Upper lobe of left lung (tissue), 6 donors: ENCODE data around the gene SYT7. TPM values are rescaled to one million over a fixed set of nuclear protein-coding genes. Genes with fewer than 3 reads are reported as not detected.

Experiments
- ATAC-seq, 2 donors: fragments of 200-7000 bp; cut with Tn5 transposase; one replicate each; pipeline ENCODE4 v1.9.1; 2022; ENCODE audit warnings: mild to moderate bottlenecking in 2 of 2, moderate library complexity in 2 of 2; ENCODE audit not compliant: low FRiP score in 2 of 2
- DNase-seq, 2 donors: peaks; one replicate each; pipeline ENCODE4 v3.0.0-alpha.2; 2019 to 2020
- H3K27ac ChIP-seq, 4 donors: fragments of 200-600 bp; sonication (generic); one replicate each; pipeline ENCODE4 v1.5.1; 2016 to 2019
- H3K27me3 ChIP-seq, 4 donors: fragments of 200-600 bp; sonication (generic); one replicate each; pipeline ENCODE4 v1.5.1; 2017 to 2019
- H3K36me3 ChIP-seq, 4 donors: fragments of 200-600 bp; sonication (generic); one replicate each; pipeline ENCODE4 v1.5.1; 2016 to 2019
- H3K4me1 ChIP-seq, 4 donors: fragments of 200-600 bp; sonication (generic); one replicate each; pipeline ENCODE4 v1.5.1; 2018 to 2019
- H3K4me3 ChIP-seq, 4 donors: fragments of 200-600 bp; sonication (generic); one replicate each; pipeline ENCODE4 v1.5.1; 2017 to 2019; ENCODE audit warnings: mild to moderate bottlenecking in 2 of 4, moderate library complexity in 1 of 4
- H3K9me3 ChIP-seq, 4 donors: fragments of 200-600 bp; sonication (generic); one replicate each; pipeline ENCODE4 v1.5.1; 2018 to 2019
- EP300 ChIP-seq, 4 donors: sonication (generic); formaldehyde crosslinking; IDR thresholded peaks; one replicate each; pipeline ENCODE4 v1.5.1; 2017; ENCODE audit warnings: antibody characterized with exemption in 4 of 4, control low read depth in 2 of 4
- POLR2A ChIP-seq, 4 donors: fragments of 450-650 bp; IDR thresholded peaks; one replicate each; pipeline ENCODE4 v1.5.1; 2016 to 2017; ENCODE audit warnings: antibody characterized with exemption in 4 of 4, mild to moderate bottlenecking in 2 of 4
- POLR2AphosphoS5 ChIP-seq, 2 donors: sonication (generic); formaldehyde crosslinking; IDR thresholded peaks; one replicate each; pipeline ENCODE4 v1.5.1; 2017; ENCODE audit warnings: antibody characterized with exemption in 2 of 2
- WGBS, 2 donors: methylation state at CpG; one replicate each; pipeline ENCODE4 v1.1.5; 2017 to 2018; 5-methylcytosine and 5-hydroxymethylcytosine counted together
- total RNA-seq, 6 donors: library from RNA; depleted of rRNA in 4 of 6; stranded (reverse); fragments of >200 nt in 4 of 6; gene quantifications; one replicate each; pipeline versions ENCODE4 v1.1.0 to v1.2.1, GENCODE V29; 2016 to 2021
- TF ChIP-seq, protein P1 (sequence below), 6 experiments: fragments of 450-650 bp in 4 of 6; fragments of 200-600 bp in 2 of 6; sonication (generic) in 2 of 6; IDR thresholded peaks; one replicate each; pipeline ENCODE4 v1.5.1; 2016 to 2019; ENCODE audit warnings: antibody characterized with exemption in 6 of 6
- donor health status: DM: no; HTN: no; CAD: no; lungs with moderate emphysema.
- donor health status: DM: no; HTN: yes; CAD: no; lungs with severe emphysema.

SYT7 gene
- total RNA-seq, 6 donors from 2014 or later = 2.1 to 7.3 (median 4.9) TPM

DNA sequence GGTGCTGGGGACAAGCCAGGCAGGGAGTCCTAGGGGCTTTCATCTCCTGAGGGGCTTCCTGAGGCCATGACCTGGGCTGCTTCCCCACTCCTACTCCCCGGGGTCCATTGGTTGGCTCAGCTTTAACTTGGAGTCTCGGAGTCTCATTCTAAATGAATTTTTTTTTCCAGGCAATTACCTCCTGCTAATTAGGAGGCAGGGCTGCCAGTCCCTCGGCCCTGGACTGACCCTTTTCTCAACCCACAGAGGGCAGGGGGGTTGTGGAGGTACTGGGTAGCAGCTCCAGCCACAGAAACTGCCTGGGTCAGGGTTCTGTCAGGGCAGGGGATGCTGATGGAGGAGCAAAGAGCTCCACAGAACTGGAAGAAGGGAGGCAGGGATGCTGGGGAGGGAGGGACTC, 11.9 kb downstream of the SYT7 start:
- H3K9me3 ChIP-seq = no peaks in the 10 kb centered on the region
- WGBS, 2 donors = 57 to 58% methylated on average over 3 of the region's 3 CpGs
- peaks cover 0 to 6% (median 3%) of the 10 kb centered on the region in 4 donors for H3K4me1 ChIP-seq
- H3K36me3 ChIP-seq = no peaks in the 10 kb centered on the region
- DNase-seq (no peak), ATAC-seq (no peak)
- H3K27me3 ChIP-seq = peaks cover 0 to 6% (median 0%) of the 10 kb centered on the region in 4 donors
- no peak overlapping the region for H3K27ac ChIP-seq
- no peak for TF ChIP-seq POLR2A (IDR thresholded peaks at IDR 0.05)
- no peak for TF ChIP-seq POLR2AphosphoS5 (IDR thresholded peaks at IDR 0.05)
- TF ChIP-seq EP300 (IDR thresholded peaks at IDR 0.05) = no peak
- TF ChIP-seq, protein P1, sequence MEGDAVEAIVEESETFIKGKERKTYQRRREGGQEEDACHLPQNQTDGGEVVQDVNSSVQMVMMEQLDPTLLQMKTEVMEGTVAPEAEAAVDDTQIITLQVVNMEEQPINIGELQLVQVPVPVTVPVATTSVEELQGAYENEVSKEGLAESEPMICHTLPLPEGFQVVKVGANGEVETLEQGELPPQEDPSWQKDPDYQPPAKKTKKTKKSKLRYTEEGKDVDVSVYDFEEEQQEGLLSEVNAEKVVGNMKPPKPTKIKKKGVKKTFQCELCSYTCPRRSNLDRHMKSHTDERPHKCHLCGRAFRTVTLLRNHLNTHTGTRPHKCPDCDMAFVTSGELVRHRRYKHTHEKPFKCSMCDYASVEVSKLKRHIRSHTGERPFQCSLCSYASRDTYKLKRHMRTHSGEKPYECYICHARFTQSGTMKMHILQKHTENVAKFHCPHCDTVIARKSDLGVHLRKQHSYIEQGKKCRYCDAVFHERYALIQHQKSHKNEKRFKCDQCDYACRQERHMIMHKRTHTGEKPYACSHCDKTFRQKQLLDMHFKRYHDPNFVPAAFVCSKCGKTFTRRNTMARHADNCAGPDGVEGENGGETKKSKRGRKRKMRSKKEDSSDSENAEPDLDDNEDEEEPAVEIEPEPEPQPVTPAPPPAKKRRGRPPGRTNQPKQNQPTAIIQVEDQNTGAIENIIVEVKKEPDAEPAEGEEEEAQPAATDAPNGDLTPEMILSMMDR (IDR thresholded peaks at IDR 0.05) = no peak
- H3K4me3 ChIP-seq = no peak overlapping the region

DNA sequence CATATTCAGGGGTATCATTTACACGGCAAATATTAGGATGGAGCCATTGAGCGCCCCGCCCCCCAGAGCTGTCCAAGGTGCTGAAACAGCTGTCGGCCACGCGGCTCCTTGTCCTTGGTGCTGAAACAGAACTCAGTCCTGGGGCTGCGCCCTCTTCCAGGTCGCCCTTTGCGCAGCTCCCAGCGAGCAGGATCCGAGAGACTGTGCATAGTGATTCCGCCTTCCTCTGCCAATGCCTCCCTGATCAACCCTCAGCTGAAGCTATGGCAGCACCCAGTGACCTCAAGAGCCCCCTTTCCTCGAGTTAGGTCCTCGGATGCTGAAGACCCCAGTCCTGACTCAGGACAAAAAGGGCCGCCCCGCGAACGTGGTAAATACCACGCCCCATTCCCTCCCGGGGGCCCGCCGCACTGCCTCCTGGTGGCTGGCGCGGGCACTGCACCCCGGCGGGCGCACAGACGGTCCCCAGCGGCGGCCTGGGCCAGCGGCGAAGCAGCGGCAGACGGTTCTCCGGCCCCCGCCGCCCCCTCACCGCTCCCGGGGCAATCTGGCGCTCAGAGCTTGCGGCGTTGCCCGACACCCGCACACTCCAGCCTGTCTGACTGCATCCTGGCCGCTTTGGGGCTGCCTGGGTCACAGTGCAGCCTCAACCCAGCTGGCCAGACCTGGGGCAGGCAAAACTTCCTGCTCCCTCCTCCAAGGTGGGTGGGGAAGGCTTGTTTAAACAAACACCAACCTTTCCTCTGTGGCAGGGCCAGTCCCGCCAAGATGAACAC, 13.4 kb downstream of the SYT7 start:
- peak; percentile 69 to 88 for DNase-seq
- H3K36me3 ChIP-seq = no peaks in the 10 kb centered on the region

DNA sequence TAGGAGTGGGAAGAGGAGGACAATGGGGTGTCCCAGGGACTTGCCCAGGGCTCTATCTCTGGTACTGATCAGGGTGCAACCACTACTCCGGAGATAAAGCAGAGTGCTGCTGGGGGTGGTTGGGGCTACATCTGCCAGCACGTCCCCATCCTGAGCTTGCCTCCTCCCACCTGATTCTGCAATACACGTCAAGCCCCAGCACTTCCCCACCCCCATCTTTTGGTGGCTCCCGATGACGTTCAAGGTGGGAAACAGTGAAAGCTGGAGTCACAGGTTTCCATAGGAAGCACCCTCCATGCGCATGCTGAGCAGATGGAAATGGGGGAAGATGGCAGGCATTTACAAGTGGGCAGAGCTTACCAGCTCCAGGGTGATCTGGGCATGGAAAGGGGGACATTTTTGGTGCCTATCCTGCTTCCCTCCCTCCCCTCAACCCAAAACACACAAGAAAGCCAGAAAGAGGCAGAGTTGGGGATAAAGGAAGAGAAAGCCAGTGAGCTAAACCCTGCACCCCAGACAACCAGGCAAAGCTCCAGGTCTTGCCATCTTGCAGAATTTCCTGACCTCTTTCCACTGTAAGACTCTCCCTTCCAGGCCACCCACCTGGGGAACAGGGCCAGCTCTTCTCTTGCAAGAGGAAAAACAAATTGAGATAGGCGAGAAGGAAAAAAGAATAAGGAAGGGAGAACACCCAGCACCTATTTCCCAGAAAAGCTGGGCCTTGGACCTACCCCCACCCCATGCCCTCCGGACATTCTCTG, 15.8 kb downstream of the SYT7 start:
- TF ChIP-seq POLR2A (IDR thresholded peaks at IDR 0.05) (no peak), POLR2AphosphoS5 (IDR thresholded peaks at IDR 0.05) (no peak), EP300 (IDR thresholded peaks at IDR 0.05) (no peak)
- TF ChIP-seq, protein P1 (IDR thresholded peaks at IDR 0.05) = no peak
- no peak overlapping the region for H3K27ac ChIP-seq
- H3K4me3 ChIP-seq = no peak overlapping the region
- H3K4me1 ChIP-seq = peaks cover 0 to 6% (median 3%) of the 10 kb centered on the region in 4 donors
- peaks cover 0 to 6% (median 0%) of the 10 kb centered on the region in 4 donors for H3K27me3 ChIP-seq
- no peak for ATAC-seq
- H3K9me3 ChIP-seq = no peaks in the 10 kb centered on the region
- 50 to 60% methylated on average over 8 of the region's 8 CpGs for WGBS, 2 donors
- H3K36me3 ChIP-seq = no peaks in the 10 kb centered on the region
- DNase-seq = no peak

More for the DNA sequence above, 13.4 kb downstream of the SYT7 start:
- TF ChIP-seq EP300 (IDR thresholded peaks at IDR 0.05) (no peak), POLR2AphosphoS5 (IDR thresholded peaks at IDR 0.05) (peak in 1 of 2 donors; percentile 51), POLR2A (IDR thresholded peaks at IDR 0.05) (no peak)
- TF ChIP-seq, protein P1 (IDR thresholded peaks at IDR 0.05) = peak in 5 of 6 experiments; percentile 24 to 56 (median 37)
- Histone ChIP-seq H3K27me3 (peaks cover 0 to 6% (median 0%) of the 10 kb centered on the region in 4 donors), H3K4me3 (no peak overlapping the region), H3K27ac (no peak overlapping the region), H3K4me1 (peaks cover 0 to 6% (median 3%) of the 10 kb centered on the region in 4 donors), H3K9me3 (no peaks in the 10 kb centered on the region)
- WGBS, 2 donors = 7 to 8% methylated on average over 11 to 18 of the region's 46 CpGs
- ATAC-seq = peak; percentile 75 to 89

DNA sequence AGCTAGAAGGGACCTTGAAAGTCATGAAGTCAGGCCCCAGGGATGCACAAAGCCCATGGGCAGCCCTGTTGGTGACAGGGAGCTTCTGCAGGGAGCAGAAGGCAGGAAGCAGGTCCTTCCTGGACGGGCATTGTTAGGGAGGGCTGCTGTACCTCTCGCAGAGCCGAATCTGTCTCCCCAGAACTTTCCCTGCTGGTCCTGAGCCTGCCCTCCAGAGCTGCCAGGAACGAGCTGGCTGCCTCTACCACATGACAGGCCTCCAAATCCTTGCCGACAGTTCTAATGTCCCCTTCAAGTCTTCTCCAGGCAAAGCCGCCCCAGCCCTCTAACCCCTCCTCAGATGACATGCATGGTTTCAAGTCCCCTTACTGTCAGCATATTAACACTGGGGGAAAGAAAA, 20.1 kb downstream of the SYT7 start:
- no peak for TF ChIP-seq EP300 (IDR thresholded peaks at IDR 0.05)
- TF ChIP-seq, protein P1 (IDR thresholded peaks at IDR 0.05) = no peak
- no peak for TF ChIP-seq POLR2A (IDR thresholded peaks at IDR 0.05)
- TF ChIP-seq POLR2AphosphoS5 (IDR thresholded peaks at IDR 0.05) = no peak
- no peak for ATAC-seq
- Histone ChIP-seq H3K36me3 (no peaks in the 10 kb centered on the region), H3K27me3 (peaks cover 0 to 7% (median 0%) of the 10 kb centered on the region in 4 donors), H3K27ac (no peak overlapping the region), H3K4me1 (no peaks in the 10 kb centered on the region), H3K9me3 (no peaks in the 10 kb centered on the region), H3K4me3 (no peak overlapping the region)
- 54 to 80% methylated on average over 1 to 6 of the region's 6 CpGs for WGBS, 2 donors
- DNase-seq = no peak
